Central memory CD8-positive, alpha-beta T cell (primary cell): ENCODE data around the gene TTC6.
A peak's percentile ranks its signal among the peaks of the same experiment; 100 is the strongest.
"Not testable (repeated sequence)": the region's sequence is repeated elsewhere in the genome, so short reads cannot be mapped to it uniquely, and the experiment has no call there.

Source experiments
- ATAC-seq: fragments of 150-1000 bp; cut with Tn5 transposase; replicated peaks from 2 replicates; pipeline ENCODE4 v1.10.0; 2022; ENCODE audit warnings: mild to moderate bottlenecking, moderate FRiP score, moderate number of reproducible peaks; ENCODE audit not compliant: poor library complexity, severe bottlenecking; ENCODE audit errors: extremely low read depth
- DNase-seq, 2 donors: peaks; one replicate each; pipeline ENCODE4 v3.0.0; 2021; ENCODE audit warnings: low spot score in 2 of 2
- H3K27ac Mint-ChIP-seq: one replicate; pipeline ENCODE4 v1.8.0; 2022; ENCODE audit warnings: low read depth, mild to moderate bottlenecking, moderate library complexity, mixed read lengths
- H3K27me3 Mint-ChIP-seq: one replicate; pipeline ENCODE4 v1.8.0; 2022; ENCODE audit warnings: mixed read lengths
- H3K36me3 Mint-ChIP-seq: one replicate; pipeline ENCODE4 v1.8.0; 2022; ENCODE audit warnings: mild to moderate bottlenecking, moderate library complexity, mixed read lengths; ENCODE audit not compliant: insufficient read depth
- H3K4me1 Mint-ChIP-seq: one replicate; pipeline ENCODE4 v1.8.0; 2022; ENCODE audit warnings: mixed read lengths
- H3K4me3 Mint-ChIP-seq: one replicate; pipeline ENCODE4 v1.8.0; 2022; ENCODE audit warnings: mild to moderate bottlenecking, moderate library complexity, mixed read lengths
- H3K9me3 Mint-ChIP-seq: one replicate; pipeline ENCODE4 v1.8.0; 2022; ENCODE audit warnings: mixed read lengths

Gene TTC6, protein sequence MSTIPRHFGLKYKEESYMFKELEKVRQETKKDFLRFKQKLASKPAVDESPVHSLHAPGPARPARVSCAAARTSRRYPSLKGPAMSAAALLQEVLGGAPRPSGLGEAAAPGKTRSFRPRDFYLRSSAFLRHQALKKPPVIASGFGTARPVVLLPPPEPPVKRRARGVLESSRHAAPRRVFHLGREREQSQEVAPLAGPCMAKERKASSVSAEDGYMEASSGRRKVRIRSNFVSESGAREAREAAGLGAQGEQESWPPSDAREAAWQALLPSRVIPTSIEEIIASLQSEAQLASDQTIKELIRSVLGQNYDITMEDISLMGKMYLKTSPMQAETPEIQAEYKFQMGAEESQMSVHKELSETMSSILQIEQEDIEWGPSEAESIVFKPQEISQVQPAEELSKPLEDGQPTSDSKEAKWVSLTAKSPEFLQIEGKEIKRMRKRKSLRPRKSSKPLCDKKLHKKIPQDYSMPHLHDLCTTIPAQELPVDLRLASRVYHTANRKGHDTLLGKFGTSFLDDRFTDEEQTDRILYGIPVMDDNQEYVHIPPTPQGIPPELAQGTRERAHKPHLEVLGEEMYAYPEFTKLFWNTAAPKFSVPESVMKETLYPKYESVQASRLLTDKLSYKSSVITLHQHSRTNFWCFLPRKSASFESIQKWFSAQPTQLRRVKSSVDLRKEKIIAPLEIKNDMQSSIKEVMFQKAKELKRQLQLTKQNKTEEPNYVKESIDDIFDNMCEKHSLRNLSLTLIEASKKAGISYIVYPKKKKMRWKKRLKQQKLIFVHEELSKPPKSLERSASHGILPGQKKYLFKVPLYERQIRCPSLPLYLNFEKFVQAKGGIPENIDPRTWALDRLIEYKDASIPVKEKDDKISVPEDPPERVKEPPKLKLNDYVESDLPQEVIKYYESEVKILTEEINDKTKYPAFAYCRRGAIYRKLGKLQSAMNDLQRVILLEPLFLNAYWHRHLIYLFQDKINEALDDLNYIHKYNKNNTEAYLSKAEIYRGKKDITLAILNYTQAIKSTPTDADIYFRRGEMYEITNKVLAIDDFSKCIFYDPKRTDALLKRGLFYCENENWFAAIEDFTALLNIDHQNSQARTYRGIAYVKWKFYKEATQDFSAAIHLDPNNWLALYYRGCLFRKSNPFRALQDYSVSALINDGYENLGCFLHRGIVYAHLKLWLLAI (N-terminal part only)

GRCh38 chr14:37594971-37595808 is at the start of gene TTC6, which contains the start of gene FOXA1:
TSS of gene TTC6 (plus strand) at chr14:37595629. CDS start at chr14:37622065, 26,436 bp downstream.
TSS of gene FOXA1 (minus strand) at chr14:37595249. CDS start at chr14:37594972, 277 bp downstream.
- Mint-ChIP-seq H3K27ac (no peak within 1 kb of the TSS), H3K4me1 (no peaks in the 10 kb centered on the region), H3K4me3 (peak within 1 kb of the TSS; percentile 42)

GRCh38 chr14:37546621-37547447 is 48.6 kb upstream of the TTC6 start:
- ATAC-seq (no peak), DNase-seq (no peak)
- H3K36me3 Mint-ChIP-seq = no peaks in the 10 kb centered on the region
- H3K27me3 Mint-ChIP-seq = no peaks in the 10 kb centered on the region
- no peak overlapping the region for H3K4me3 Mint-ChIP-seq
- no peaks in the 10 kb centered on the region for H3K9me3 Mint-ChIP-seq
- H3K27ac Mint-ChIP-seq = no peak overlapping the region
- H3K4me1 Mint-ChIP-seq = no peaks in the 10 kb centered on the region

More at GRCh38 chr14:37594971-37595808, at the start of gene TTC6, which contains the start of gene FOXA1:
- ATAC-seq = no peak
- Mint-ChIP-seq H3K27me3 (peaks cover 89% of the 10 kb centered on the region), H3K36me3 (peaks cover 3% of the 10 kb centered on the region), H3K9me3 (no peaks in the 10 kb centered on the region)
- no peak for DNase-seq

DNA sequence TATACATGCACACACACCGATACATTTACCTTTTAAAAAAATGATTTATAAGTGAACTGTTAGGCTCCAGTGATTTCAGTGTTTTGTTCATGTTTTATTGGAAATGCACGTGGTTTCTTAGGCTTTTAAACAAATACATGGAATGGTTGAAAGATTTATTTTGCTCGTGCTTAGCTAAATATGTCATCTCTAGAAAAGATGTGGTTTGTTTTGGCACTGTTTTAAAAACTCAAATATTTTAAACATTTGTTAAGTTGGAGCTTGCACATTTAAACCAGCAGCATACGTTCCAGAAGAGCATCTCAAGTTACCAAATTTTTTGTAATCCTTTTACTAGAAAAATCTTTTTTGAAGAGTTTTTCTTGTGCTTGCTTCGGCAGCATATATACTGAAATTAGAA is 44.9 kb upstream of the TTC6 start:
- DNase-seq = no peak
- H3K27ac Mint-ChIP-seq = no peak overlapping the region
- no peak overlapping the region for H3K4me3 Mint-ChIP-seq
- H3K27me3 Mint-ChIP-seq = no peaks in the 10 kb centered on the region
- ATAC-seq = no peak
- no peaks in the 10 kb centered on the region for H3K4me1 Mint-ChIP-seq
- no peaks in the 10 kb centered on the region for H3K36me3 Mint-ChIP-seq
- peaks cover 11% of the 10 kb centered on the region for H3K9me3 Mint-ChIP-seq

GRCh38 chr14:37551119-37551518 is 44.3 kb upstream of the TTC6 start:
- no peak overlapping the region for H3K27ac Mint-ChIP-seq
- no peaks in the 10 kb centered on the region for H3K36me3 Mint-ChIP-seq
- H3K4me1 Mint-ChIP-seq = no peaks in the 10 kb centered on the region
- DNase-seq (no peak), ATAC-seq (no peak)
- H3K4me3 Mint-ChIP-seq = no peak overlapping the region
- peaks cover 11% of the 10 kb centered on the region for H3K9me3 Mint-ChIP-seq
- H3K27me3 Mint-ChIP-seq = no peaks in the 10 kb centered on the region

DNA sequence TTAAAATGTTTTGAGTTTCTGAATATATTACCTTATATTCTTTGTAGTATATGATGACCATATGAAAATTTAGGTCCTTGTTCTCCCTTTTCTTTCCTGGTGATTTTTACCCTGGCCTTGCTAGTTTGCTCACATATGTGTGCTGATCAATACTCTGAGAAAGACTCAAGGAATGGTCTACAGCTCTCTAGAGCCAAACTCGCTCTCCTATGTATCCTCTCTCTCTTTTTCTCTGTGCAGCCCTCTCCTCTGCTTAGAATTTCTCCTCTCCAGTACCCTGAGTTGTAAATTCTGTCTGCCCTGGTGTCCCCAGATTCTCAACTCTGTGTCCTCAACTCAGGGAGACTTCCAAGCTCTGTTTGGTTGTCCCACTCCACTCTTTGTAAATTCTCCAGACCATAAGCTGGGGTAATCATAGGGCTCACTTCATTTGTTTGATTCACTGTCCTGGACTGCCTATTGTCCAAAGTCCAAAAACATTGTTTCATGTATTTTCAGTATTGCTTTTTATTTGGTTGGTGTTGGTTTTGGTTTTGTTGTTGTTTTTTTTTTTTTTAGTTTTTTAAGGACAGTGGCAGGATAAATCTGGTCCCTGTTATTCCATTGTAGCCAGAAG is 41.4 kb upstream of the TTC6 start:
- H3K27me3 Mint-ChIP-seq = no peaks in the 10 kb centered on the region
- DNase-seq (no peak), ATAC-seq (no peak)
- H3K36me3 Mint-ChIP-seq = no peaks in the 10 kb centered on the region
- H3K27ac Mint-ChIP-seq = no peak overlapping the region
- H3K4me3 Mint-ChIP-seq = no peak overlapping the region
- peaks cover 27% of the 10 kb centered on the region for H3K9me3 Mint-ChIP-seq
- no peaks in the 10 kb centered on the region for H3K4me1 Mint-ChIP-seq

DNA sequence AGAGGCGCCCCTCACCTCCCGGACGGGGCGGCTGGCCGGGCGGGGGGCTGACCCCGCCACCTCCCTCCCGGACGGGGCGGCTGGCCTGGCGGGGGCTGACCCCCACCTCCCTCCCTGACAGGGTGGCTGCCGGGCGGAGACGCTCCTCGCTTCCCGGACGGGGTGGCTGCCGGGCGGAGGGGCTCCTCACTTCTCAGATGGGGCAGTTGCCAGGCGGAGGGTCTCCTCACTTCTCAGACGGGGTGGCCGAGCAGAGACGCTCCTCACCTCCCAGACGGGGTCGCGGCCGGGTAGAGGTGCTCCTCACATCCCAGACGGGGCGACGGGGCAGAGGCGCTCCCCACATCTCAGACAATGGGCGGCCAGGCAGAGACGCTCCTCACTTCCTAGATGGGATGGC is 39.8 kb upstream of the TTC6 start:
- H3K4me1 Mint-ChIP-seq, DNase-seq, ATAC-seq, H3K27me3 Mint-ChIP-seq, H3K36me3 Mint-ChIP-seq, H3K4me3 Mint-ChIP-seq, H3K27ac Mint-ChIP-seq: not testable (repeated sequence)
- H3K9me3 Mint-ChIP-seq = peaks cover 28% of the 10 kb centered on the region

DNA sequence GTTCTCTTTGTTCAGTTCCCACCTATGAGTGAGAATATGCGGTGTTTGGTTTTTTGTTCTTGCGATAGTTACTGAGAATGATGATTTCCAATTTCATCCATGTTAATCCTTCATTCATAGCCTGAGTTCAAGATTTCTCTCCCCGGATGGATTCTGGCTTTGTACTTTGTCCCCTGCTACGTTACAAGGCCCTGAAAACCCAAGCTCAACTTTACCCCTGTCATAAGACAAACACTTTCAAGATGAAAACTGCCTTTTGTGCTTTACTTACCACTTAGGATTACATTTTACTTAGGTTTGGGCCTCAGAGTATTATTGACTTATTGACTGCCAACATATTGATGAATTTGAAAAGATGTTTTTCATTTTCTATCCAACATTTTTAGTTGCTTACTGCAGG is 36.7 kb upstream of the TTC6 start:
- H3K4me3 Mint-ChIP-seq = no peak overlapping the region
- H3K27me3 Mint-ChIP-seq = no peaks in the 10 kb centered on the region
- H3K36me3 Mint-ChIP-seq = no peaks in the 10 kb centered on the region
- no peak for ATAC-seq
- H3K4me1 Mint-ChIP-seq = no peaks in the 10 kb centered on the region
- H3K27ac Mint-ChIP-seq = no peak overlapping the region
- no peak for DNase-seq
- peaks cover 23% of the 10 kb centered on the region for H3K9me3 Mint-ChIP-seq

DNA sequence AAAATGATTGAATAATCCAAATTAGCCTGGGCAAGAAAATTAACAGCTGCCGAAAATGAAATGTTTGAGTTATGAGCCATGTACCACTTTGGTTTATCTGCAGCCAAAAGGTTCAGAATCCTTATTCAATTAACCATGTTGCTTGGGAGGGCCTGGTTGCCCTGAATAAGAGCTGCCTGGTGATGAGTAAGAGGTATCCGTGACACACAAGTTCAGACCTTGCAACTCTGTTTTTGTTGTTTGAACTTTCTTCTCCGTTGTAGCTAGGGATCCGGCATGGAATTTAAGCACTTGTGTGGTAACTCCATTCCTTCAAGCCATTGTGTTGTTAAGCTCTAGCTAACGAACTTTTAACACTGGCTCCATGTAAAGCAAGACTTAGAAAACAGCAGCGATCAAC is 36.0 kb upstream of the TTC6 start:
- H3K9me3 Mint-ChIP-seq = peaks cover 17% of the 10 kb centered on the region
- ATAC-seq = no peak
- H3K27me3 Mint-ChIP-seq = no peaks in the 10 kb centered on the region
- no peaks in the 10 kb centered on the region for H3K36me3 Mint-ChIP-seq
- no peak for DNase-seq
- no peak overlapping the region for H3K4me3 Mint-ChIP-seq
- H3K4me1 Mint-ChIP-seq = no peaks in the 10 kb centered on the region
- no peak overlapping the region for H3K27ac Mint-ChIP-seq

DNA sequence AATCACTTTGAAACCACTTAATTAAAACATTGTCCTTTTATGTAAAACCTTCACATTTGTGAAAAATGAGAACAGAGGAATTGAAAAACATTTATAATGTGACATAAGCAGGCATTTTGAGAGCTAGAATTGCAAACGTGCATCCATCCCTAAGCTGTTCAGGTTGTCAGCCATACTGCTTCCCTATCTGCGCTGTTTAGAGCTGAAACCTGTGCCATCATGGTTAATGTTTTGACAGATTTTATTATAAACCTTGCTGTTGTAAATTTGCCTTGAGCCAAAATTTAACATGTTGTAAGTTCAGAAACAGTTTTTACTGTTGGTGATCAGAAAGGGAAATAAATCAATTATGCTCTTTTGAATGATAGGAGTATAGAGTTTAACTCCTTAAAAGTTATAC is 32.2 kb upstream of the TTC6 start:
- no peak overlapping the region for H3K4me3 Mint-ChIP-seq
- no peaks in the 10 kb centered on the region for H3K4me1 Mint-ChIP-seq
- H3K27ac Mint-ChIP-seq = no peak overlapping the region
- no peaks in the 10 kb centered on the region for H3K27me3 Mint-ChIP-seq
- DNase-seq (no peak), ATAC-seq (no peak)
- H3K36me3 Mint-ChIP-seq = no peaks in the 10 kb centered on the region
- peaks cover 7% of the 10 kb centered on the region for H3K9me3 Mint-ChIP-seq

DNA sequence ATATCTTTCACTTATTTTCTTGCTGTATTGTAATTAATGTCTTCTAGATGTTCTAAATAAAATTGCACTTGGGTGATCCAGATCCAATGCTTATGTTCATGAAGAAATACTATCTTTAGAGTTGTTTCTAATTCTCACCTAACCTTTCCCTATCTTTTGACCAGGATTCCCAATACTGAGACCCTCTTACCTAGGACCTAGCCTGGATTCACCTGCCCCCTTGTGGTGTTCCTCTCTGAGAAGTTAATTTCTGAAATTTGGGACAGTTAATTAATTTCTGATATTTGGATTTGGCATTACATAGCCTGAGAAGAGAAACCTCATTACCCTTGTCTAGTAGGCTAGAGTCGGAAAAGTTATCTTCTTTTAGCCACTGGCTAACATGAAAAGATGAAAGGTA is 29.9 kb upstream of the TTC6 start:
- ATAC-seq = no peak

DNA sequence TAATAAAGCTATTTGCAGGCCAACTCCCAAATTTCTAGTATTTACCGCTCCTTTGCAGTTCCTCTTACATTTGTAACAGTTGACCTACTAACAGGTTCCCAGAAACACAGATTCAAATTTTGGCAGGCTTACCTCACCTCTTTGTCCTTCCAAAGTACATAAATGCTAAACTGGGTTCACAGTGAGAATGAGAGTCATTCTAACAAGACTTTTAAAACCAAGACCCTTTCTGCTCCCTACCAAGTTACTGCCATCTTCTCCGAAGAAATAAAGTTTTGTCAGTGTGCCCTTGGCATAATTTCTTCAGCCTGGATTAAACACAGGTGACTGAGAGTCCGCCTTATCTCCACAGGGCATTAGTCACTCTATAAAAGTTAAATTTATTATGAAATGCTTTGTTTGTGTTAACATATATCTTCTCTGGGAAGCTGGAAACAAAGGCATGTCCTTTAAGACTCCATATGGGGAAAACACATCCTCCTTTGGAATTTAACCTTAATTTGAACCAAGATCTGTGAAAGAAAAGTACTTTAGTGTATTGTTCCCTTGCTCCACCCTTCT is 28.5 kb upstream of the TTC6 start:
- DNase-seq = no peak
- Mint-ChIP-seq H3K9me3 (peaks cover 9% of the 10 kb centered on the region), H3K4me1 (no peaks in the 10 kb centered on the region), H3K27me3 (no peaks in the 10 kb centered on the region), H3K27ac (no peak overlapping the region), H3K4me3 (no peak overlapping the region), H3K36me3 (no peaks in the 10 kb centered on the region)
- ATAC-seq = no peak

More for the DNA sequence above, 29.9 kb upstream of the TTC6 start:
- no peak overlapping the region for H3K4me3 Mint-ChIP-seq
- no peaks in the 10 kb centered on the region for H3K36me3 Mint-ChIP-seq
- DNase-seq = no peak
- H3K4me1 Mint-ChIP-seq = no peaks in the 10 kb centered on the region
- H3K27me3 Mint-ChIP-seq = no peaks in the 10 kb centered on the region
- no peak overlapping the region for H3K27ac Mint-ChIP-seq
- no peaks in the 10 kb centered on the region for H3K9me3 Mint-ChIP-seq
